LNCaP clone FGC (cell line): ENCODE results near the gene CTPS1.

Experiments used
- DNase-seq: peaks from one replicate; pipeline ENCODE4 v3.0.0-alpha.2; 2011; ENCODE audit warnings: low read depth
- H3K4me3 ChIP-seq: 2 replicates; pipeline ENCODE4 v1.5.1; 2011; ENCODE audit warnings: mild to moderate bottlenecking, low read depth, low read length, control low read depth
- TF ChIP-seq, protein P1 (sequence below): IDR thresholded peaks from 2 replicates; pipeline ENCODE4 v1.5.1; 2012; ENCODE audit warnings: mild to moderate bottlenecking; ENCODE audit not compliant: control insufficient read depth, insufficient read depth; ENCODE audit errors: extremely low read depth

Gene CTPS1

GRCh38 chr1:40966417-40966816 lies 13.1 kb upstream of the CTPS1 start:
- TF ChIP-seq, protein P1, sequence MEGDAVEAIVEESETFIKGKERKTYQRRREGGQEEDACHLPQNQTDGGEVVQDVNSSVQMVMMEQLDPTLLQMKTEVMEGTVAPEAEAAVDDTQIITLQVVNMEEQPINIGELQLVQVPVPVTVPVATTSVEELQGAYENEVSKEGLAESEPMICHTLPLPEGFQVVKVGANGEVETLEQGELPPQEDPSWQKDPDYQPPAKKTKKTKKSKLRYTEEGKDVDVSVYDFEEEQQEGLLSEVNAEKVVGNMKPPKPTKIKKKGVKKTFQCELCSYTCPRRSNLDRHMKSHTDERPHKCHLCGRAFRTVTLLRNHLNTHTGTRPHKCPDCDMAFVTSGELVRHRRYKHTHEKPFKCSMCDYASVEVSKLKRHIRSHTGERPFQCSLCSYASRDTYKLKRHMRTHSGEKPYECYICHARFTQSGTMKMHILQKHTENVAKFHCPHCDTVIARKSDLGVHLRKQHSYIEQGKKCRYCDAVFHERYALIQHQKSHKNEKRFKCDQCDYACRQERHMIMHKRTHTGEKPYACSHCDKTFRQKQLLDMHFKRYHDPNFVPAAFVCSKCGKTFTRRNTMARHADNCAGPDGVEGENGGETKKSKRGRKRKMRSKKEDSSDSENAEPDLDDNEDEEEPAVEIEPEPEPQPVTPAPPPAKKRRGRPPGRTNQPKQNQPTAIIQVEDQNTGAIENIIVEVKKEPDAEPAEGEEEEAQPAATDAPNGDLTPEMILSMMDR, result no peak
- DNase-seq, result no peak
- H3K4me3 ChIP-seq, result no peak overlapping the region

DNA sequence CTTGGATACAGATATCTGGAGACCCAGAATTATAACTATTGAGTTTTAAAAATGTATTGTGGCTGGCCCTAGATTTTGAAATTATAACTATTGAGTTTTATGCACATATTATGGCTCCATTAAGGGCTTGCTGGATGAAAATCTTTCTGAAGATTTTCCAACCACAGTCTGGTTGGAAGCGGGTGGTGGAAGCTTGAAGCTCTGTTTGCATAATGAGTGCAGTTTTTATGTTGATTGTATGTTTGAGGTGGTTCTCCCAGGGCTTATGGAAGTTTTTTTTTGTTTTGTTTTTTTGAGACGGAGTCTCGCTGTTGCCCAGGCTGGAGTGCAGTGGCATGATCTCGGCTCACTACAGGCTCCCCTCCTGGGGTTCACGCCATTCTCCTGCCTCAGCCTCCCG lies 10.1 kb upstream of the CTPS1 start:
- TF ChIP-seq, protein P1, result no peak
- H3K4me3 ChIP-seq, result no peak overlapping the region
- DNase-seq, result no peak

DNA sequence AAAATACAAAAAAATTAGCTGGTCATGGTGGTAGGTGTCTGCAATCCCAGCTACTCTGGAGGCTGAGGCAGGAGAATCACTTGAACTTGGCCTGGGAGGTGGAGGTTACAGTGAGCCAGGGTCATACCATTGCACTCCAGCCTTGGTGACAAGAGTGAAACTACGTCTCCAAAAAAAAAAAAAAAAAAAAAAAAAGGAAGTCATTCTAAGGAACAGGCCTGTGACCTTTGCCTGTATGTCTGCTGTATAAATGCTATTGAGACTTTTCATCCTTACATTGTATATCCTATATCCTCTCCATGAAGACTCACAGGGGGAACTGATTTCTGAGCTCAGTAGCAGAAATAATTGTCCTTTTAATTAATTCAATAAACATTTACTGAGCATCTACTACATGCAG lies 7.5 kb upstream of the CTPS1 start:
- no peak for DNase-seq
- TF ChIP-seq, protein P1, result no peak
- H3K4me3 ChIP-seq, result no peak overlapping the region

GRCh38 chr1:40973912-40974311 lies 5.6 kb upstream of the CTPS1 start:
- DNase-seq, result no peak
- H3K4me3 ChIP-seq, result no peak overlapping the region

GRCh38 chr1:40974945-40975344 lies 4.6 kb upstream of the CTPS1 start:
- H3K4me3 ChIP-seq, result no peak overlapping the region
- TF ChIP-seq, protein P1, result no peak
- DNase-seq, result no peak

More at GRCh38 chr1:40973912-40974311, 5.6 kb upstream of the CTPS1 start:
- TF ChIP-seq, protein P1, result no peak

DNA sequence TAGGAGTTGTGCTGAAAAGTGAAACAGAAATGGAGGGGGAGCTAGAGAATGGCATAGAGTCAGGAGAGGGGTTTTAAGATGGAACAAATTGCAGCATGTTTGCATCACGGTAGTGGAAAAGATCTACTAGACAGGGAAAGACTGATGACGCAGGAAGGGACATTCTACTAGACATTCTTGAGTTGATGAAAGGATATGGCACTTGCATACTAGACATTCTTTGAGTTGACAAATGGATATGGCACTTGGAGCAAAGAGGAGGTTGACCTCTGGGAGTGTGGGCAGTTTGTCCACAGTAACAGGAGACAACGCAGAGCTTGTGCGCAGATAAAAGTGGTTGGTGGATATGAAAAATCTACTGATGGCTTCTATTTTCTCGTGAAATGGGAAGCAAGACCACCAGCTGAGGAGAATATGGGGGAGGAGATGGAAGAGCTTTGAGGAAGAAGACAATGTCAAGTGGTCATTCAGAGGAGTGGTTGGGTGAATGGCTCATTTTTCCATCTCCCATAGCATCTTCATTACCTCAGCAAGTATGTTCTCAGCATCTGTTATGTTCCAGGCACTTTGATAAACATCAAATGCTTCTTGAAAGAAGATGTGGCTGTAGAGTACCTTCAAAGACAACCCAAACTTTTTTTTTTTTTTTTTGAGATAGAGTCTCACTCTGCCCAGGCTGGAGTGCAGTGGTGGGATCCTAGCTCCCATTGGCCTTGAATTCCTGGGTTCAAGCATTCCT lies 2.4 kb upstream of the CTPS1 start:
- no peak for DNase-seq
- TF ChIP-seq, protein P1, result no peak
- no peak overlapping the region for H3K4me3 ChIP-seq

DNA sequence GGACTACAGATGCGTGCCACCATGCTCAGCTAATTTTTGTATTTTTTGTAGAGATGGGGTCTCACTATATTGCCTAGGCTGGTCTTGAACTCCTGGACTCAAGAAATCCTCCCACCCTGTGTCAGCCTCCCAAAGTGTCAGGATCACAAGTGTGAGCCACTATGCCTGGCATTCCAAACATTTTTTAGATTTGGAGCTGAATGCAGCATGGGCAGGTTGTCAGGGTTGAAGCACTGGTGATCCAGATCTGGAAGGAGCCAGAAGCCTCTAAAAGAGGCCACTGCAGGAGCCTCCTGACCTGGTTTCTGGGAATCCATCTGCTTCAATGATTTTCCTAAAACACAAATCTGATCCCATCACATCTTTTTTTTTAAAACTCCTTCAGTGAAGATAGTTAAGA lies 1.8 kb upstream of the CTPS1 start:
- no peak for DNase-seq
- TF ChIP-seq, protein P1, result no peak
- H3K4me3 ChIP-seq, result no peak overlapping the region
